ENCODE data around the gene VAC14.
"Not testable (repeated sequence)": the region's sequence is repeated elsewhere in the genome, so short reads cannot be mapped to it uniquely, and the experiment has no call there.

Gene VAC14

DNA sequence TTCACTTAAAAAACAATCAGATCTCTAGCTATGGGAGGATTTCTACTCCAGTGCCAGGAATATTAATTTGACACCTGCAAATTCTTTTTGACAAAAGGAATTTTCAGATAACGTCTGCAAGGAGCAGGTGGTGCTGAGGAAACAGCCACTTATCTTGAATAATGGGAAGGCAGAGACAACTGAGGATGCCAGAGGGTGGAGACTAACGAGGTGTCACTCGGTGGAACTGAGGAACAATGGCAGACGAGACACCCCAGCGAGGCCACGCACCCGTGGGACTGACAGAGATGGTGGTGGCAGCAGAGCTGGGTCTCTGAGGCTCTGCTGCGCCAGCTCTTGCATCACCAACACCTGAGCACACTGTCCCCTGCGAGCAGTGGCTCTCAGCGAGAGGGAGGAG, 42.2 kb downstream of the VAC14 start:
- DNase-seq, result no peak

DNA sequence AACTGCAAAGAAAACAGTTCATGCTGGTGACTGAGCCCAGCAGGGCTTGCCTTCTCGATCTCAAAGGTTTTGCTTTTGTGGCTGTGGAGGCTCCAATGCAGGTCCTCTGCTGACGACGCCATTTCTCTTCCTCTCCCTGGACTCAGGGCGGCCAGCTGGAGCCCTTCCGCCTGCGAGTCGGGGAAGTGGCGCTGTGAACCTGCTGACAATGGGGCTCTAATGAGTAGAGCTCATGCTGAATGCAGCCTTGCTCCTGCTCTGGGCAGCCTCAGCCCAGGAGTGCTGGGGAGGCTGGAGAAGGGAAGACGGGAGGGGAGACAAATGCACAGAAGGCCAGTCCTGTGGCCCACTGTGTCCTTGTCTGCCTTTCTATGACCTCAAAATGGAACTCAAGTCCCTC, 43.8 kb downstream of the VAC14 start:
- no peak for DNase-seq

DNA sequence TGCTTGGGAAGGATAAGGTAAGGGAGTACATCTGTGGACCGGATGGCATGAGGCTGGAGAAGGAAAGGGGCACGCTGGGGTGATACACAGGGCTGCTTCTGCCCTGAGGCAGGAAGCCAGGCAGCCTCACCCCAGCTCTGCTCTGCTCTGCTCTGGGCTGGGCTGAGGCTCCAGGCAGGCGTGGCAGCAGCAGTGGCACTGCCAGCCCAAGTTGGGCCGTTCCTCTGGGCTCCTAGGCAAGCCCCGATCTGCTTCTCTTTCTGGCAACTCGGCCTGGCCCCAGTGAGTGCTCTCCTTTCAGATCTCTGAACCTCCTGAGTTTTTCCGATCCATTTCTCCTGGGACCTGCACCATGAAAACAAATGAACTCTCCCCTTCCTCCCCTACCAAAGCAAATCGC, 44.9 kb downstream of the VAC14 start:
- DNase-seq, result no peak

DNA sequence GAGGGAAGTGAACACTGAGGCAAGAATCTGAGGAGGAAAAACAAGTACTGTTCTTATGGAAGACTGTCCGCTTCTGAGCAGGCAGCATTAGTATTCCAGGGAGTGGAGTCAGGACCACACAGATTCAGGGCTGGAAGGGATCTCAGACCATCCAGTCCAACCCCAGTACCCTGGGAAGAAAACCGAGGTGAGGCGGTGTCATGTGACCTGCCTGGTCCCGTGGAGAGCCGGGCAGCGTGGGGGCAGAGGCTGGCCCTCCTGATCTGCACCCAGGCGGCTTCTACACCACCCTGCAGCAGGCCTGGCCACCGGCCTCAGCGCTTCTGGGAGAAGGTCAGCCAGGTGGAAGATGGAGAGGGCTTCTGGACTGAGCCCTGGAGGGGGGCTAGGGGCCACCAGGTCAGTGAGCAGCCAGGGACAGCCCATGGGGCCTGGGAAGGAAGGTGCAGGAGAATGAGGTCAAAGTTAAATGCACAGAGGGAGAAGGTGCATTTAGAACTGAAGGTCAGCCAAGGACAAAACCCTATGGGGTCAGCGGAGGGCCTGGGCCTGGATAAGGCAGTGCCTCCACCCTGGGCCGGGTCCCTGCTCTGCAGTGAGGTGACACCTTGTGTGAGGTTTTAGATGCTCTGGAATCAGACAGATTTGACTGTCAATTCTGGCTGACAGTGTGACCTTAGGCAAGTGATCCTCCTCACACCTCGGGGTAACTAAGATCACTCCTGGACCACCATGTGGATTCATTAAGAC, 45.9 kb downstream of the VAC14 start:
- no peak for DNase-seq

DNA sequence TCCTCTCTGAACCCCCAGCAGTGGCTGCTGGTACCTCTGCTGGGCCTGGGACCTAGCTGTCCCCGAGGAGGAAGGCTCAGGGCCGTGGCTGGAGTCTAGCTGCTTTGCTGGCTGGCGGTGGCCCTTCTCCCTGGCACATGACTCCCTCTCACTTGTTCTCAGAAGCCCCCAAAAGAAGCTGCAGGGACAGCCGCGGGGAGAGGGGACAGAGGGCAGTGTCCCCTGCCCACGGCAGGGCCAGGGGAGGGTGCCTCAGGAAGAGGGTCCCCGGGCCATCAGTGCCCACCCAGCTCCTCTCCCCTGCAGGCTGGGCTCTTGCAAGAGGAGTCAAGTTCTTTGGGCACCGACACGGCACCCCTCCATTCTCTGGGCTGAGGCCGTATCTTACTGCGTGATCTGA, 46.6 kb downstream of the VAC14 start:
- DNase-seq, result no peak

DNA sequence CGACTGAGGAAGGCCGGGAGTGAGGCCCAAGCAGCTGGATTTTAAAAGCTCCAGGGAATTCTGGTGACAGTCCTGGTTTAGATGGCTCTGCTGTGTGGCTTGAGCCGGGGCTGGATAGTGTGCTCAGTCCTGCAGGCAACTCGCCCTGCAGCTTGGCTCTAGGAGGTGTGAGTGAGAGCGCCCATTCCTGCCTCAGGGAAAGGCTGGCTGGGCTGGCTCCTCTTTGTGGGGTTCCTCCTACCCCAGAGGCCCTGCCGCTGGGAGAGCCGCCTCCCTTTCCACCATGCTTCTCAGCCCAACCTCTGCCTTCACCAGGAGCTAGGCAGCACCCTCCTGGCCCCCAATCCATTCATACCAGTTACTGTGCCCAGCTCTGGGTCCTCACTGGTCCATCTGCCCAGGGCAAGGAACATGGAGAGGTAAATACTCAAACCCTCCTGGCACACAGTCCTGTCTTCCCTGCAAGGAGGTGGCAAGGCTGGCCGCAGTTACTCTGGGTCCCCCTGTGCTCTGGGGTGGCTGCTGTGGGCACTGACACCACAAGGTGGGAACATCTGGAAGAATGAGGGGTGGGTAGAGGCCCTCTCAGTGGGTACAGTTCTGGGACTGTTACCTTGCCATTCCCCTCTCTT, 47.1 kb downstream of the VAC14 start:
- DNase-seq, result no peak

DNA sequence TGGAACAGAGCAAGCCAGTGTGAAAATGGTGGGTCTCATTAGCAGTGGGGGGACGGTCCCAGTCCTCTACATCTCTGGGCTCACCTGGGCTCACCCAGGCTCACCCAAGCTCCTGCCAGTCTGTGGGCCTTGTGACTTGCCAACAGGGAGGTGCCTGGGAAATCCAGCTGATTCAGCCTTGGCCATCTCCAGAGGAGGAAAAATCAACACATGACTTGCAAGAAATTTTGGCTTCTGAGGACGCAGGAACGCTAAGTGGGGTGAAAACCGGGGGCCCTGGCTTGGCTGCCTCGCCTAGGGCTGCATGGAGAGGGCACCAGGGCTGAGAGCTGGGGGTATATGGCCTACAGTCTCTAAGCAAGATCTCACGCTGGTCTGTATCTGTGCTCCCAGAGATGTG, 47.7 kb downstream of the VAC14 start:
- DNase-seq, result no peak

DNA sequence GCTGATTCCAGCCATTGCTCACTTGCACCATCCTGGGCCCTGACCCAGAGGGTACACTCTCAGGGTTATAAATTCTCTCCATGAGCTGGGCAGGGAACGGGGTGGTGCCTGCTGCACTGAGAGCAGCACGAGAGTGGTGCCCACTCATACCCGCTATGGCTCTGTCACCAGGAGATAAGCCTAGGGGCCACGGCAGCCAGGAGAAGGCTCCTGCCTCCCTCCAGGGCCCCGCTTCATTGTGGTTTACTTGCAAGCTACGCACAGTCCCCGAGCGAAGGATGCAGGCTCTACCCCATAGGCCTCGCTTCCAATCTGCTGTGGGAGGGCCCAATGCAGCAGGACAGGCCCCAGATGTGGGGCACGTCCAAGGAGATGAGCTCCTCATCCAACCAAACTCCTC, 48.5 kb downstream of the VAC14 start:
- DNase-seq, result no peak

DNA sequence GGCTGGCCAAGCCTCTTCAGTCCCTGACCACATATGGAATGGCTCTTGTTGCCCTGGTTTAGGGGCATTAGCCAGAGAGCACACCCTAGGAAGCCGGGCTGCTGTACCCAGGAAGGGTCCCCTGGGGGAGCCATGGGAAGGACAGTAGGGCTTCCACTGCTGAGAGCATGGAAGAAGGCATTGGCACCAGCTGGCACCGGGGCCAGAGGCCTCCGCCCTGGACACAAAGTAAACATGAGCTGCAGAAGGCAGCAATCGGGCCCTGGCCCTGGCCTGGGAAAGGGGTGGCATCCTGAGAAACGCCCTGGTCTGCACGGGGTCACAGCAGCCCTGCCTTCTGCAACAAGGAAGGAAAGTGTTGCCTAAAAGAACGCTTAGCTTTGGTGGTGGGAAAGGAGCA, 49.4 kb downstream of the VAC14 start:
- DNase-seq, result no peak

DNA sequence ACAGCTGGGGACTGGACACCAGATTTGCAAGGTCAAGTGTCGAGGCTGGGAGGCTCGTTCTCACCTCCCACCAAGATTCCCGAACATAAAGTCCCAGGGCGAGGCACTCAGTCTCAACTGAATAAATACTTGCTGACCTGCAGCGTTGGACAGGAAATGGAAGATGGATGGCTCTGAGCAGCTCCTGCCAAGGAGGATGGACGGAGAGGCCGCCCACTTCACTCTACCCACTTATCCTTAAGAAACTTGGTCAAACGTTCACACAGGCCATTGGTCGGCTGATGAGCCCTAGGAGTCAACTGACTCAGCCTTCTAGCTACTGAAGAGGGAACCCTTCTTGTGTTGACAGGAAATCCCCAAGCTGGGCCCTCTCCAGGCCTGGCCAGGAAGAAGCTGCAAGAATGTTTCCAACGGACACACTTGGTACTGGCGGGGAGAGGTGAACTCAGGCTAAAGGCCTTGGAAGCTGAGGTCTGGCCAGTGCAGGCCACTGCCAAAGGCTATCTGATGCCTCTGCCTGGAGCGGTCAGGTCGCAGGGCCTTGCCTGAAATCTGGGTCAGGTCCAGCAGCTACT, 50.0 kb downstream of the VAC14 start:
- no peak for DNase-seq

DNA sequence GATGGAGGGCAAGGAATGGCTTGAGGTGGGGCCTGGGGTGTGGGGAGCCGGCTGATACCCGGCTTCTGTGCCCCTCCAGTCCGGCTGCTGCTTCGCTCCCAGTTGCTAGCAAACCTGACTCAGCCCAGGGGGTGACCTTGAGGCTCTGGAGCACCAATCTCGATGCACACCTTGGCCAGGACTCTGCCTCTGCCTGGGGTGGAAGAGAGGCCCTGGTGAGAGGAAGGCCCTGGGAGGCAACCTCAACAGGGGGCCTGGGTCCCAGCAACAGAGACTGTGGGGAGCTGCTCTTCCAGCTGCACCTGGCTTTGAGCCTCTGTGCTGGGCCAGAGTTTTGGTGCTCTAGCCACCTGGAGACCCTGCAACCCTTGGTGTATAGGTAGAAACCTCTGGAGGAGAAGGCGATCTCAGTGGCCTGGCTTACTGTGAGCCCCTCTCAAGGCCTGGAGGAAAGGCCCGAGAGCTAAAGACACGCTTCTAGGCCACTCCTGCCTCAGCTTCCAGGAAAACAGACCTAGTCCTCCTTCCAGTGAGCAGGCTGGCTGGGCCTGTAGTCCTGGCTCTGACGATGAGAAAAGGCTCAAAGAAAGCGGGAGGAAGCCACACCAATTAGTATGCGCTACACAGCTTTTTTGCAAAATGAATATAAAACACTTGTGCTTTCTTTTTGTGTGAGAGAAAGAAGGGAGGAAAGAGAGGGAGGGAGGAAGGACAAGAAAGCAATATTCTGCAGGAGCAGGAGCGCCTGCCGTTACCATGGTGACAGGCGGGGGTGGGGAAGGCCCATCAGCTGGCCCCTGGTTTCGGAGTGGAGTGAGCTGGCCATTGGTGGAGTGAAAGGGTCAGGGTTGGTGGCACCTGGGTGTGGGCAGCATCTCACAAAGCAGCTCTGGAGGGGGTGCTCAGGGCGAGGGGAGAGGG, 51.0 kb downstream of the VAC14 start:
- DNase-seq, result no peak

DNA sequence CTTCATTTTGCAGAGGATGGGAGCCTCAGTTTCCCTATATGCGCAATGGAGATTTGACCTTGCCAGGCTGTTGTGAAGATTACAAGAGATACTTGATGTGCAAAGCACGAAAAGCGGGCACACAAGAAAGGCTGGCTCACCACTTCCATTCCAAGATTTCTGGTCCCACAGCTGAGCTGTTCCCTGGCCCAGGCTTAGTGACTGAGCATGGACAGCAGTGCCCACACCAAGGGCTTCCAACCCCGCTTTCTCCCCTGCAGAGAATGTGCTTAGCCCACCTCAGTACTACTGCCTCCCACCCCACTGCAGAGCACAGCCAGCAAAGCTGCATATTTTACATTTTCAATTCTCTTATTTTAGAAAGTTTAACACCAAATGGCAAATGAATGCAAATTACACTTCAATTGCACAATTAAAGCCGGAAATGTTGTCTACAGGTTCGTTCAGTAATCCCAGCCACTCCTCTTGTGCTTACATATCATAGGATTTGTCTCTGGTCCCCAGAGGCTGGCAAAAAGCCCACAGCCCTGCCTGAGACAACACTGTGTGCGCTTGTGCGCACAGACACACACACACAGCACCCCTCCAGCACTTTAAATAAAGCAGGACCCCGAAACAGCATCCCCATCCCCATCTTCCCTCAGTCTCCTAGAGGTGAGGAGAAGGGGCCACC, 51.8 kb downstream of the VAC14 start:
- DNase-seq, result no peak

DNA sequence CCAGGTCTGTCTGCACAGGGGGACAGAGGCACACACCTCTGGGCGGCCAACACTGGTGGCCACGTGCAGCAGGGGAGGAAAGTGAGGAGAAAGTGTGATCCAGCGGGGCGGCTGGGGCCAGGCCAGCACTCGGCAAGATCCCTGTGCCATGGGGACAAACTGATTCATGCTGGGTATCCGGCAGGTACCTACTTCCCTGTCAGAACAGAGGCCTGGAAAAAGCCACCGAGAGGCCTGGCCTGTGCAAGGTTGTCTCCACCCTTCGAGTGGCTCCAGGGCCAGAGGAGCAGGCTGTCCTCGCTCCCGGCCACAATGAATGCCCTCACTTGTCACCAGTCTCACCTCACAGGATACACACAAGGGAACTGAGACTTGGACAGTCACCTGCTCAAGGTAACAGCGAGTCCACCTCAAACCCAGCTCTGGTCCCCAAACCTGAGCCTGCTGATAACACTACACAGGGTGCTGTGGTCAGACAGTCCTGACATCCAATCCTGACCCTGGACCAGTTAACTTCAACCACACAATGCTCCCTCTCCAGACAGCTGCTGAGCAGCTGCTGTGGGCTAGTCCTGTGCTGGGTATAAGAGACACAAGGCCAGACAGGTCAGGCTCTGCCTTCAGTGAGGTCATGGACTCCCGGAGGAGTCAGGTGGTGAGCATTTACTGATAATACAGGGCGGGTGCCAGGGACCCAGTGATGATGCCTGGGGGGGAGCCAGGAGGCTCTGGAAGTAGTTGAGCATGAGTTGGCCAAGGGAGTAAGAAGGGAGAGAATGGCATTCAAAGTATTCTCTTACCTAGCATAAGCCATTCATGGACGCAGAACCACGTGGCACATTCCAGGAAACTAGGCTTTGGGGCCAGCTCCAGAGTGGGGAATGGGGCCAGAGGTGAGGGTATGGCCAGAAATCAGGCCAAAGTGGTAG, 53.0 kb downstream of the VAC14 start:
- no peak for DNase-seq

DNA sequence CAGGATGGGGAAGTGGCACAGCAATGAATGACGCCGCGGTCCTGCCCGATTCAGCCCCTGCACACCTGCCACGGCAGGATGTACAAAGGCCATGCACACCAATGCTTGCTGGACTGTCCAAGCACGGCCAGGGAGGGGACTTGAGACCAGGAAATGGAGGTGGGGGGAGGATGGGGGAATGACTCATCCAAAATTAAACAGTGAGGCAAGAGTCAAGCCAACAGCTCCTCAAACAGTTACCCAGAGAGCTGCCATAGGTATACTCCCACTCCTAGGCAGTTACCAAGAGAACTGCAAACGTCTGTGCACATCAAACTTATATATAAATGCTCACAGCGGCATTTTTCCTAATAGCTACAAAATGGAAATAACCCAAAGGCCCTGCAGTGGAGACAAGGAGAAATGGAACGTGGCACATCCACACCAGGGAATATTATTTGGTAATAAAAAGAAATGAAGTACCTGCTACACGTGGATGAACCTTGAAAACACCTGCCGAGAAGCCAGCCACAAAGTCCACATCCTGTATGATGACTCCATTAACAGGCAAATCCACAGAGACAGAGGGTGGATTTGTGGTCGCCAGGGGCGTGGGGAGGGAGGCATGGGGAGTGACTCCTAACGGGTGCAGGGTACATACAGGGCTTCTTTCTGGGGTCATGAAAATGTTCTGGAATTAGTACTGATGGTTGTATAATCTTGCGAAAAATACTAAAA, 54.1 kb downstream of the VAC14 start:
- no peak for DNase-seq

DNA sequence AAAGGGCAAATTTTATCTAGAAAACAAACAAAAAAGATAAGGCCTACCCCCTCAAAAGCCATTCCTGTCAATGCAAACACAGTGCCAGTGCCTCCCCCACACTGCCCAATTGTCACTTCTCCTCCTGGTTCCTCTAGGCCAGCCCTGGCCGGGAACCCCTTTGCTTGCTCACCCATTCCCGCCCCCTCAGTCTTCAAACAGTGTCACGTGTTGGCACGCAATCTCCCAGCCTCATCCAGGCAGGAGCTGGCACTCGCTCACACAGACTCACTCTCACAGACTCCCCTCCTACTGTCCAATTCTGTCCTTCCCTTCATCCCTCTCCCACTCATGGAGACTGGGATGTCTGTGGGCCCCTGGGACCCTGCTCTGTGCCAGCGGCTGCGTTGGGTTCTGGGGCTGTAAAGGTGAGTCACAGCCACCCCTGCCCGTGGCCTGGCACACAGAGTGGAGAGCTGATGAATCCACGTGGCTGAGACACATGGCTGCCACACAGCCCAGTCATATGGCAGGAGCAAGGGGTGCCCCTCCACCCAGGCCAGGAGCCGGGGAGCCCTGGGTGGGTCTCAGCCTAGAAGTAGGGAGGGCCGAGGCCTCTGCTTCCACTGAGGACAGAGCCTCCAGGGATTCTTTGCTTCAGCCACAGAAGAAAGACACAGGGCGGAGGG, 54.8 kb downstream of the VAC14 start:
- DNase-seq, result no peak

DNA sequence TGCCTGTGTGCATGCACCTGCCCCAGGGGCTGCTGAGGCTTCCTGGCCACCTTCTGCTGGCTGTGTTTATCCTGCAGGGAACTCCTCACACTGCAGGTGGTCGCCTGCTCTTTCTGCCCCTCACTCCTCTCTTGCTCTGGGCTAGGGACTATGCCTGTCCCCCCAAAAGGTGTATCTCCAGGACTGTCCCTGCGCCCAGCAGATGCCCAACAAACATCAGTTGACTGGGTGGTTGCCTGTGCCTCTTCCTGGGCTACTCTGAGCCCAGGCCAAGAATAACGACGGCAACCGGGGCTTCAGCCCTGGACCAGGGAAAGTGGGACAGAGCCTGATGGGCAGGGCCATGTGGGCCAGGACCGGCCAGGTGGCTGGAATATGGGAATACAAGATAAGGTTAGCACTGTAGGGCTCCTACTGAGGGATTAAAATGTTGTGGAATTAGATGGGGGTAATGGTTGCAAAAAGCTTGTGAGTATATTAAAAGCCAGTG, 55.4 kb downstream of the VAC14 start:
- DNase-seq, result no peak

DNA sequence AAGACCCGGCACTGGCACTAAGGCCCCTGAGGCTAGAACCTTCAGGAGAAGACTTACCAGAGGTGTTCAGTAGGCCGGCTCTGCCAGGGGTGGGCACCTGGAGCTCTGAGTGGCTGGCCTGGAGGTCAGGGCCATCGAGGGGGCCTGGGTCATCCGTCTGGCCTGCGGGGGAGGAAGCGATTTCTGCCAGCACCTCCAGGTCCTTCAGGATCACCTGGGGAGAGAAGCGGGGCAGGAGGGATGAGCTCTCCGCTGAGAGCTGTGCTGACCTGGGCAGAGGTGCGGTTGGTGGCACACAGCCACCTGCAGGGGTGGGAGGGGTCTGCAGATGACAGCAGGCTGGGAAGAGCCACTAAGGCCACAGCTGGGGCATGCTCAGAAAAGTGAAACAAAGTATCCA, 56.6 kb downstream of the VAC14 start:
- DNase-seq, result no peak

DNA sequence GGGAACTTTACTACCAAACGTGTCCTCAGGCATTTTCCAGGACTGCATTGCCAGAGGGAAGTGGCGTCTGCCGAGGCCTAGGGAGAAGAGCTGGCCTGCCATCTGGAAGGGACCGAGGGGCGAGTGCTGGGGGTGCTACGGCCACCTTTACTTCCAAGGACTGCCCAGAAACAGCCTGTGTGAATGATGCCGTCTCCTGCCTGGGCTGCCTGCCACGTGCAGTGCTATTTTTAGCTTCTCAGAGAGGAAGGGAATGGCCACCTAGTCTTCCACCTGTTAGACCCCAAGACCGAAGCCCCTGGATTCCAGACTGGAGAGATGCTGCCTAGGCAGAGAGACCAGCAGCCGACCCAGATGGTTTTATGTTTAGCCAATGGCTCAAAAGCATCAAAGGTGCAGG, 57.2 kb downstream of the VAC14 start:
- no peak for DNase-seq

DNA sequence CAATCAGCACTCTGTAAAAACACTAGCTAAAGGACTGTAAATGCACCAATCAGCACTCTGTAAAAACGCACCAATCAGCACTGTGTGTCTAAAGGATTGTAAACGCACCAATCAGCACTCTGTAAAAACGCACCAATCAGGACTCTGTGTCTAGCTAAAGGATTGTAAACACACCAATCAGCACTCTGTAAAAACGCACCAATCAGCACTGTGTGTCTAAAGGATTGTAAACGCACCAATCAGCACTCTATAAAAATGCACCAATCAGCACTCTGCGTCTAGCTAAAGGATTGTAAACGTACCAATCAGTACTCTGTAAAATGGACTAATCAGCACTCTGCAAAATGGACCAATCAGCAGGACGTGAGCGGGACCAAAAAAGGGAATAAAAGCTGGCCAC, 58.0 kb downstream of the VAC14 start:
- DNase-seq, result not testable (repeated sequence)

DNA sequence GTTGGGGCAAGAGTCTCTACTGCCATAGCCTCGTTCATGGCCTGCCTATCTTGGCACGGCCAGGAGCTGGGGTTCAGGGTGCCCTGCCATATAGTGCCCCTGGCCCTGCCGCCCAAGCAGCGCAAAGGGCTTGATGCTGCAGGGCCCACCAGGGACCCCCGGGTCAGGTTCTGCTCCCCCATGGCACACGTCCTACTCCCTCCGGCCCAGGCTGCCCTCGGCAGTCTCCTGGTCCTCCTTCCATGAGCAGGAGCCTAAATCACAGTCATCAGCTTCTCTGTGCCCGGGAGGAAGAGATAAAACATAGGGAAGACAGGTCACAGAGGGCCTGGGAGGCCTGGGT, 59.2 kb downstream of the VAC14 start:
- DNase-seq, result no peak
